ENCODE data around the gene KLHL40.
A peak's percentile ranks its signal among the peaks of the same experiment; 100 is the strongest.

The KLHL40 gene

DNA sequence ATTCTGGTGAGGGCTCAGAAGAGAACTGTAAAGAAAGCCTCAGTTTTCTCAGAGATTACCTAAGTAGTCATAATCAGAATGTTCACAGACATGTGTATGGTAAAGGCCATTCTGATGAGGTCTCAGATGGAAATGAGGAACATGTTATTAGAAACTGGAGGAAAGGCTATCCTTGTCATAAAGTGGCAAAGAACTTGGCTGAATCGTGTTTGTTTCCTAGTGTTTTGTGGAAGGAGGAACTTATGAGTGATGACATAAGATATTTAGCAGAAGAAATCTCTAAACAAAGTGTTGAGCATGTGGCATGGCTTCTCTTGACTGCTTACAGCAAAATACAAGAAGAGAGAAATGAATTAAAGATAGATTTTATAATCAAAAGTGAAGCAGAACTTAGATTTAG lies 12.8 kb upstream of the KLHL40 start:
- no peak for DNase-seq

- no peak for DNase-seq
Observed at GRCh38 chr3:42673082-42673481, 12.3 kb upstream of the KLHL40 start.

- no peak for DNase-seq
Observed at GRCh38 chr3:42674146-42674545, 11.2 kb upstream of the KLHL40 start.

- DNase-seq: no peak
Observed at GRCh38 chr3:42675909-42676308, 9.4 kb upstream of the KLHL40 start.

DNA sequence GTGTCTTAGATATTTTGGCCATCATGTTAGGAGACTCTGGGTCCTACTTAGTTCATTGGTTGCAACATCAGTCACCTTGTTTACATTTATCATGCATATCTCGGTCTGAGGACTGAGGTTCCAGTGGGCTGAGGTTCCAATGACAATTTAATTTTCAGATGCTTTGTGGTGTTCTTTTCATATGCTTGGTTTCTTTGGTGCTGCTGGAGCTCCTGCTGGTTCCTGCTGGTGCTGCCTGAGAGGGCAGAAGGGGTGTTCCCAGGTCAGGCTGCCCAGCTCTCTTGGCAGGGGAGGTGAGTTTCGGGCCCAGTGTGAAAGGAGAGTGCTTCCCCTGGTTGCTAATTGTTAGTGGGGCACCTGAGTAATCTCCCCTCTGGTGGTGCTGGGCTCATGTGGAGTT lies 6.9 kb upstream of the KLHL40 start:
- DNase-seq: no peak

DNA sequence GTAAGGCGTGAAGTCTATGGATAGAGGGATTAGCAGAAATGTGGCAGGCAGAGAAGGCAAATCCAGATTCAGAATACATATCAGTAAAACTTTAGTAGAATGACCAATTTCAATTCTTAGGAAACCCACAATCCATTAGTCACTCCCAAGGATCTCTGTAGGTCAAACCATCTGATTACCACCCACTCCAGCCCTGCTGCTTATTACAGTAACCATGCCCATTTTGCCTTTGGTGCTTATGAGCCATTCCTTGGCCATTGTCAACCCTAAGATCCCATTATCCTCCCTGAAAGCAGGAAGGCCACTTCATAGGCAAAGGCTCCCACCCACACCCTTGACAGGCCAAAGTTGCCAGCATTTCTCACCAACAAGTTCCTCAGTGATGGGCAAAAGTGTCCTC lies 5.1 kb upstream of the KLHL40 start:
- DNase-seq: no peak

- DNase-seq: no peak
Observed at GRCh38 chr3:42680806-42681205, 4.5 kb upstream of the KLHL40 start.

- no peak for DNase-seq
Observed at GRCh38 chr3:42681361-42682038, 3.8 kb upstream of the KLHL40 start.

GRCh38 chr3:42682301-42683070 lies 2.9 kb upstream of the KLHL40 start:
- DNase-seq: no peak

DNA sequence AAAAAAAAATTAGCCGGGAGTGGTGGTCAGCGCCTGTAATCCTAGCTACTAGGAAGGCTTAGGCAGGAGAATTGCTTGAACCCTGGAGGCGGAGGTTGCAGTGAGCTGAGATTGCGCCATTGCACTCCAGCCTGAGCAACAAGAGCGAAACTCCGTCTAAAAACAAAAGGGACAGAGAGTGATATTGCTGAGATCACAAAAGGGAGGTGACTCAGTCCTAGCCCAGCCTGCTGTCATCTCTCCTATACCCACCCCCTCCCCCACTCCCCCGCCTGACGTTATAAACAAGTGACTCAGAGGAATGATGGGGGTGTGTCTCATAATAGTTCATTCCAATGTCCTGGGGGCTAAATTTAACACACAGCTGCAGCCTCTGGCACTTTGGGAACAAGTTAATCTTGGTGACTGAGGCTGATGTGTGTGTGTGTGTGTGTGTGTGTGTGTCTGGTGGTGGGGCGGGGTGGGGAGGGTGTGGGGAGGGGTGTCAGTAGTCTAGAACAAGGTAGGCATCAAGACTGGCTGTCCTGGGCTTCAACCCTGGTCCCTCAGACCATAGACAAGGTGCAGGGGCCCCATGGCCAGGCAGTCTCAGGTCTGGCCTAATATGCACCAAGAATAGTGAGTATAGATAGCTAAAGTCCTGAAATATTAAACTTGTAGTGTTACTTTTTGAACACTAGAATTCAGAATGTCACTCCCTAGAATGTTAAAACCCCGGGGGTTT lies 1.3 kb upstream of the KLHL40 start:
- peak; percentile 7 to 20 for DNase-seq

DNA sequence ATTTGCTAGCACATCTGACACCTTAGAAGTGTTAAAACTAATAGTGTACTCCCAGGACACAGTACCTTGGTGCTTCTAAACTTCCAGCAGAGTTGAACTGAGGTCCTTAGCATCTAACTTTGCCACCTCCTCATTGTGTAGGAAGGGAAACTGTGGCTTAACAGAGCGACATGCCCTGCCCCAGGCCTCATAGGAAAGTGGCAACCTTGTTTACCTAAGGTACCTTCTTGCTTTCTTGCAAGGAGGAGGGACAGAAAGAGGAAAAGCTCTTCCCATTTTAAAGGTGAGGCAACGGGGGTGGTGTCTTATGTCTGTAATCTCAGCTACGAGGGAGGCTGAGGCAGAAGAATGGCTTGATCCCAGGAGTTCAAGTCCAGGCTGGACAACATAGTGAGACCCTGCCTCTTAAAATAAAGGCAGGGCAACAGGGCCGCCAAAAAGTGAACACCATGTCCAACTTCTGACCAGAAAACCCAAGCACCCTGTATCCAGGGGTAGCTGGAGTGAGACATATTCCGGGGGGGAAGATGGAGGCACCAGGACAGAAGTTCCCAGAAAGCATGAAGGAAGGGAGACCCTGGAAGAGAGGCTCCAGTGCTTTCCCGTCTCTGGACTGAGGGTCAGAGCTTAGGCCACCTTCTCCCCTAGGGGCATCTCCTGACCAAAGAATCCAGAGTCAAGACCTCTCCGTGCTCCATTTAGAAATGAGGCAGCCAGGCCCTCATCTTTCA lies 540 bp upstream of the KLHL40 start:
- DNase-seq: no peak

DNA sequence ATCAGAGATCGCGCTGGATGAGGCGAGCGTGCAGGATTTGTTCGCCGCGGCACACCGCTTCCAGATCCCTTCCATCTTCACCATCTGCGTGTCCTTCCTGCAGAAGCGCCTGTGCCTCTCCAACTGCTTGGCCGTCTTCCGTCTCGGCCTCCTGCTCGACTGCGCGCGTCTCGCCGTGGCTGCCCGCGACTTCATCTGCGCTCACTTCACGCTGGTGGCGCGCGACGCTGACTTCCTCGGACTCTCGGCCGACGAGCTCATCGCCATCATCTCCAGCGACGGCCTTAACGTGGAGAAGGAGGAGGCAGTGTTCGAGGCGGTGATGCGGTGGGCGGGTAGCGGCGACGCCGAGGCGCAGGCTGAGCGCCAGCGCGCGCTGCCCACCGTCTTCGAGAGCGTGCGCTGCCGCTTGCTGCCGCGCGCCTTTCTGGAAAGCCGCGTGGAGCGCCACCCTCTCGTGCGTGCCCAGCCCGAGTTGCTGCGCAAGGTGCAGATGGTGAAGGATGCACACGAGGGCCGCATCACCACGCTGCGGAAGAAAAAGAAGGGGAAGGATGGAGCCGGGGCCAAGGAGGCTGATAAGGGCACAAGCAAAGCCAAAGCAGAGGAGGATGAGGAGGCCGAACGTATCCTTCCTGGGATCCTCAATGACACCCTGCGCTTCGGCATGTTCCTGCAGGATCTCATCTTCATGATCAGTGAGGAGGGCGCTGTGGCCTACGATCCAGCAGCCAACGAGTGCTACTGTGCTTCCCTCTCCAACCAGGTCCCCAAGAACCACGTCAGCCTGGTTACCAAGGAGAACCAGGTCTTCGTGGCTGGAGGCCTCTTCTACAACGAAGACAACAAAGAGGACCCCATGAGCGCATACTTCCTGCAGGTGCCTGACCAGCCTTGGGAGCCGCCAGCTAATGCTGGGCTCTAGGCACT lies 819 bp downstream of the KLHL40 start:
- DNase-seq: no peak

GRCh38 chr3:42686832-42687650 lies 1.7 kb downstream of the KLHL40 start:
- DNase-seq: no peak

DNA sequence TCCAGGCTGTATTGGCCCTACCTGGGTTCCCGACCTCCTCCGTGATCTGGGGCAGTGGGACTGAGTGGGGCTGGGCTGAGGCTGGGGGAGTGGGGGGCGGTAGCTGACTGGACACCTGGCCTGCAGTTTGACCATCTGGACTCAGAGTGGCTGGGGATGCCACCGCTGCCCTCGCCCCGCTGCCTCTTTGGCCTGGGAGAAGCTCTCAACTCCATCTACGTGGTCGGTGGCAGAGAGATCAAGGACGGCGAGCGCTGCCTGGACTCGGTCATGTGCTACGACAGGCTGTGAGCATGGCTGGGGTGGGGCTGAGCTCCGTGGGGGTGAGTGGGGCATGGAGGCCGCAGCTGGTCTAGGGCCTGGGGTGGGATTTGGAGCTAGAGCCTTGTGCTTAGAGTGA lies 2.7 kb downstream of the KLHL40 start:
- no peak for DNase-seq

GRCh38 chr3:42688487-42689420 lies 3.4 kb downstream of the KLHL40 start:
- no peak for DNase-seq

GRCh38 chr3:42689421-42690014 lies 4.2 kb downstream of the KLHL40 start:
- no peak for DNase-seq

DNA sequence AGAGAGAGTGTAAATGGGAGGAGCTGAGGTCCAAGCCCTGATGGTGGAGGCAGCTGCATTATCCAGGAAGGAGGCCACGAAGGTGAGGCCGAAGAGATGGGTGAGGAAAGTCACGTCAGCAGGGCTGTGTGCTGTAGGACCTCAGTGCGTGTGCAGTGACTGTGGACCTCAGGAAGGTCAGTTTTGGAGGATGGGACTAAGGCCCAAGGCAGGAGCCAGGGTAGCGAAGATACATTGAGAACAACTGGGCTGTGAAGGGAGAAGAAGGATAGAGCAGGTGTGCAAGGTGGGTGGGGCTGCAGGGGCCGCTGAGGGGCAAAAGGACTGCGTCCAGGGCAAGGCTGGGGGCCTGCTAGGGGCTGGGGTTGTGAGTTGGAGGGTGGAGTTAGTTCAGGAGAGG lies 4.9 kb downstream of the KLHL40 start:
- no peak for DNase-seq

GRCh38 chr3:42690766-42691680 lies 5.7 kb downstream of the KLHL40 start:
- DNase-seq: no peak
